ENCODE data around the gene LINC01488. TPM values are rescaled to one million over a fixed set of nuclear protein-coding genes. Genes with fewer than 3 reads are reported as not detected.

The LINC01488 gene
- total RNA-seq, 4 donors from 2014 or later = not detected

- no peak for TF ChIP-seq CTCF (IDR thresholded peaks at IDR 0.05; ENCODE audit: low read depth)
Observed at GRCh38 chr11:69471729-69472540, 9.5 kb upstream of the LINC01488 start.

GRCh38 chr11:69472541-69473275, 8.8 kb upstream of the LINC01488 start:
- TF ChIP-seq CTCF (IDR thresholded peaks at IDR 0.05; ENCODE audit: low read depth) = no peak

- TF ChIP-seq CTCF (IDR thresholded peaks at IDR 0.05; ENCODE audit: low read depth) = no peak
Observed at GRCh38 chr11:69473276-69473845, 8.1 kb upstream of the LINC01488 start.

GRCh38 chr11:69474736-69475135, 6.7 kb upstream of the LINC01488 start:
- TF ChIP-seq CTCF (IDR thresholded peaks at IDR 0.05; ENCODE audit: low read depth) = no peak

- no peak for TF ChIP-seq CTCF (IDR thresholded peaks at IDR 0.05; ENCODE audit: low read depth)
Observed at GRCh38 chr11:69475141-69475865, 6.2 kb upstream of the LINC01488 start.

GRCh38 chr11:69475866-69476471, 5.5 kb upstream of the LINC01488 start:
- TF ChIP-seq CTCF (IDR thresholded peaks at IDR 0.05; ENCODE audit: low read depth) = no peak

Measured in subcutaneous adipose tissue (tissue), 4 donors.